ENCODE measurements around the gene PIF1.

- no peak for TF ChIP-seq POLR2AphosphoS5 (IDR thresholded peaks at IDR 0.05; ENCODE audit: low read depth, low read length)
- no peak for TF ChIP-seq POLR2A (IDR thresholded peaks at IDR 0.05; ENCODE audit: low read depth, low read length)
These were observed 52.5 kb downstream of the PIF1 start for GRCh38 chr15:64772964-64773363.

Measured in GM12892 (cell line).